Osteoblast (primary cell): ENCODE measurements around the gene CCDC60. TPM values are rescaled to one million over a fixed set of nuclear protein-coding genes. Genes with fewer than 3 reads are reported as not detected.

Experiments
- DNase-seq: peaks from one replicate; pipeline ENCODE4 v3.0.0; 2011; ENCODE audit warnings: low spot score, mixed read lengths; ENCODE audit not compliant: insufficient read length; ENCODE audit errors: missing footprints
- H2AFZ ChIP-seq: 2 replicates; pipeline ENCODE4 v1.6.0; 2011; ENCODE audit warnings: mild to moderate bottlenecking, low read length
- H3K27ac ChIP-seq: 2 replicates; pipeline ENCODE4 v1.5.1; 2011; ENCODE audit warnings: mild to moderate bottlenecking, low read depth, low read length, moderate library complexity
- H3K27me3 ChIP-seq: 2 replicates; pipeline ENCODE4 v1.6.0; 2012; ENCODE audit warnings: mild to moderate bottlenecking, control low read depth, inconsistent platforms, low read length, moderate library complexity; ENCODE audit not compliant: insufficient read depth
- H3K36me3 ChIP-seq: 2 replicates; pipeline ENCODE4 v1.5.1; 2011; ENCODE audit warnings: mild to moderate bottlenecking, low read length, control low read depth, moderate library complexity; ENCODE audit not compliant: insufficient read depth
- H3K4me1 ChIP-seq: 2 replicates; pipeline ENCODE4 v1.5.1; 2011; ENCODE audit warnings: mild to moderate bottlenecking, low read length, control low read depth, moderate library complexity; ENCODE audit not compliant: insufficient read depth
- H3K4me2 ChIP-seq: 2 replicates; pipeline ENCODE4 v1.6.0; 2011; ENCODE audit warnings: mild to moderate bottlenecking, low read length; ENCODE audit not compliant: insufficient read depth
- H3K4me3 ChIP-seq: fragments of 200-600 bp; sonication (generic); 3 replicates; pipeline ENCODE4 v1.5.1; 2012; ENCODE audit warnings: mild to moderate bottlenecking, low read length, inconsistent platforms; ENCODE audit not compliant: insufficient read depth
- H3K79me2 ChIP-seq: 2 replicates; pipeline ENCODE4 v1.6.0; 2012; ENCODE audit warnings: mild to moderate bottlenecking, low read length, control low read depth, inconsistent platforms; ENCODE audit not compliant: insufficient read depth
- H3K9me3 ChIP-seq: 2 replicates; pipeline ENCODE4 v1.5.1; 2011; ENCODE audit warnings: low read depth, low read length, control low read depth
- H4K20me1 ChIP-seq: 2 replicates; pipeline ENCODE4 v1.6.0; 2012; ENCODE audit warnings: mild to moderate bottlenecking, low read length, control low read depth; ENCODE audit not compliant: insufficient read depth
- CTCF ChIP-seq: IDR thresholded peaks from 2 replicates; pipeline ENCODE4 v1.5.1; 2011; ENCODE audit warnings: mild to moderate bottlenecking, low read depth, low read length, moderate library complexity; ENCODE audit errors: extremely low read depth
- total RNA-seq: library from RNA; depleted of rRNA; stranded (reverse); fragments of >200 nt; gene quantifications from 2 replicates; pipeline ENCODE4 v1.2.3, GENCODE V29; 2012

Gene CCDC60
- total RNA-seq, 1 donor = not detected

- no peaks in the 10 kb centered on the region for H3K79me2 ChIP-seq
- H3K27ac ChIP-seq = no peak overlapping the region
- no peak overlapping the region for H3K4me3 ChIP-seq
- H3K4me1 ChIP-seq = no peaks in the 10 kb centered on the region
- H3K36me3 ChIP-seq = no peaks in the 10 kb centered on the region
- no peak for DNase-seq
- H4K20me1 ChIP-seq = no peaks in the 10 kb centered on the region
- no peak overlapping the region for H2AFZ ChIP-seq
- no peaks in the 10 kb centered on the region for H3K27me3 ChIP-seq
- no peaks in the 10 kb centered on the region for H3K9me3 ChIP-seq
- no peak for TF ChIP-seq CTCF
- H3K4me2 ChIP-seq = no peak overlapping the region
Measured at GRCh38 chr12:119397540-119397939, 63.0 kb downstream of the CCDC60 start.

GRCh38 chr12:119398190-119398589, 63.7 kb downstream of the CCDC60 start:
- no peak for DNase-seq
- H3K9me3 ChIP-seq = no peaks in the 10 kb centered on the region
- no peaks in the 10 kb centered on the region for H3K27me3 ChIP-seq
- H2AFZ ChIP-seq = no peak overlapping the region
- H3K4me2 ChIP-seq = no peak overlapping the region
- H3K4me1 ChIP-seq = no peaks in the 10 kb centered on the region
- H3K4me3 ChIP-seq = no peak overlapping the region
- no peaks in the 10 kb centered on the region for H4K20me1 ChIP-seq
- no peaks in the 10 kb centered on the region for H3K36me3 ChIP-seq
- H3K27ac ChIP-seq = no peak overlapping the region
- no peak for TF ChIP-seq CTCF
- H3K79me2 ChIP-seq = no peaks in the 10 kb centered on the region

GRCh38 chr12:119399301-119399700, 64.8 kb downstream of the CCDC60 start:
- no peak for TF ChIP-seq CTCF
- H3K4me2 ChIP-seq = no peak overlapping the region
- no peak overlapping the region for H3K4me3 ChIP-seq
- no peaks in the 10 kb centered on the region for H3K4me1 ChIP-seq
- no peaks in the 10 kb centered on the region for H3K27me3 ChIP-seq
- no peaks in the 10 kb centered on the region for H4K20me1 ChIP-seq
- H3K36me3 ChIP-seq = no peaks in the 10 kb centered on the region
- no peaks in the 10 kb centered on the region for H3K9me3 ChIP-seq
- no peak overlapping the region for H3K27ac ChIP-seq
- no peak for DNase-seq
- H3K79me2 ChIP-seq = no peaks in the 10 kb centered on the region
- H2AFZ ChIP-seq = no peak overlapping the region

- Histone ChIP-seq H2AFZ (no peak overlapping the region), H3K27ac (no peak overlapping the region), H3K4me2 (no peak overlapping the region), H3K36me3 (no peaks in the 10 kb centered on the region), H3K4me1 (no peaks in the 10 kb centered on the region), H3K4me3 (no peak overlapping the region), H3K27me3 (no peaks in the 10 kb centered on the region), H3K9me3 (no peaks in the 10 kb centered on the region), H4K20me1 (no peaks in the 10 kb centered on the region), H3K79me2 (no peaks in the 10 kb centered on the region)
- TF ChIP-seq CTCF = no peak
- DNase-seq = no peak
Measured at GRCh38 chr12:119406308-119406707, 71.8 kb downstream of the CCDC60 start.
